Neural progenitor cell (in vitro differentiated cells): ENCODE results near the gene SPTBN1.

Experiments used
- CTCF ChIP-seq: fragments of 200-600 bp; sonication (generic); IDR thresholded peaks from 2 replicates; pipeline ENCODE4 v1.5.1; 2017; ENCODE audit warnings: antibody characterized with exemption, mild to moderate bottlenecking
- EZH2 ChIP-seq: fragments of 200-600 bp; sonication (generic); IDR thresholded peaks from 2 replicates; pipeline ENCODE4 v1.6.1; 2017; ENCODE audit warnings: antibody characterized with exemption, mild to moderate bottlenecking, moderate library complexity
- EZH2phosphoT487 ChIP-seq: fragments of 200-600 bp; sonication (generic); IDR thresholded peaks from 2 replicates; pipeline ENCODE4 v1.6.1; 2017; ENCODE audit warnings: antibody characterized with exemption

DNA sequence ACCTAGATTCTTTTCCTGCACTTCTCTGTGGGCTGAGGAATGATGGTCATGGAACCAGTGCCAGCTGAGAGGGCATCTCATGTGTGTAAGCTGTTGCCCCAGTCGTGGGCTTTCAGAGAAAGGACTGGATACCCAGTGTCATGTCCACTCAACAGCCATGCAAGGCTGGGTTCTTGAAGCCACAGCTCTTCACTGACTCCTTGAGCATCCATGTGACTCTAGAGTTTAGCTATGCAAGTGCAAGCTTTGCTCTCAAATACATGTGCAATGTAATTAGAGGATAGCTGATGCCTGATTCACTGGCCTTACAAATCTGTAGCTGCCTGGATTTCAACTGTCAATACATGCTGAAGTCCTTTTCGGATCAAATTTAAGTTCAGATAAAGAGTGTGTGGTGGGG lies 220.5 kb downstream of the SPTBN1 start:
- TF ChIP-seq CTCF (no peak), EZH2phosphoT487 (no peak), EZH2 (no peak)
